GM18873 (cell line): Measurements from ENCODE around the gene DNAJA3.

ENCODE experiments used
- ATAC-seq: cut with Tn5 transposase; IDR thresholded peaks from one replicate; pipeline ENCODE4 v1.9.1; 2021; ENCODE audit warnings: mild to moderate bottlenecking, moderate library complexity, moderate number of reproducible peaks; ENCODE audit not compliant: unreplicated experiment, low FRiP score

The DNAJA3 gene

DNA sequence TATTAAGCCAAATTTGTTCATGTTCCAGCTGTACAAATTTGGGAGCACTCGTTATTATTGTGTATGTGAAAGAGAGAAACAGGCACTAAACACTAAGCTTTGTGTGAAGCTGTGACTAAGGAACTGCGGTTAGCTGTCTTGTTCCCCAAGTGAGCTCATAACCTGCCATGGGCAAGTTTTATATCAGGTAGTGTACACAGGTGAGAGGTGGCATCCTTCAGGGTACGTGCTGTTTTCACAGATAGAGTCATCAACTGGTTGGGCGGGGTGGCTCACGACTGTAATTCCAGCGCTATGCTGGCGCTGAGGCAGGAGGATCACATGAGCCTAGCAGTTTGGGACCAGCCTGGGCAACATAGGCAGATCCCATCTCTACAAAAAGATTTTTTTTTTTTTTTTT lies 2.8 kb downstream of the DNAJA3 start:
- no peak for ATAC-seq

DNA sequence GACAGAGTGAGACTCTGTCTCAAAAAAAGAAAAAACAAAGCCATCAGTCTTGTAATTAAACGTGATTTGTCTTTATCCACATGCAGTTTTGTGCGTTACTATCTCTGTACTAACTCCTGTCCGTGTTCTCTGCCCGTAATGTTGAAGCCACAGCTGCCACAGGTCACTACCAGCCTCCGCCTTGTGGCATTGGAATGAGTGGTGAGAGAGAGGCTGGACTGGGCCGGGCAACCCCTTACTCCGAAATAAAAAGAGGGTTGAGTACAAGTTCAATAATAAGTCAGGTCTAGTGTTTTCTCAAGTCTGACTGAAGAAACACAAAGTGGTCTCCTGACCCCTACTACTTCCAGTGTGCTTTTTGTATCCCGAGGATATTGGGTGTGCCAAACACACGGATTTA lies 5.4 kb downstream of the DNAJA3 start:
- ATAC-seq, result no peak

DNA sequence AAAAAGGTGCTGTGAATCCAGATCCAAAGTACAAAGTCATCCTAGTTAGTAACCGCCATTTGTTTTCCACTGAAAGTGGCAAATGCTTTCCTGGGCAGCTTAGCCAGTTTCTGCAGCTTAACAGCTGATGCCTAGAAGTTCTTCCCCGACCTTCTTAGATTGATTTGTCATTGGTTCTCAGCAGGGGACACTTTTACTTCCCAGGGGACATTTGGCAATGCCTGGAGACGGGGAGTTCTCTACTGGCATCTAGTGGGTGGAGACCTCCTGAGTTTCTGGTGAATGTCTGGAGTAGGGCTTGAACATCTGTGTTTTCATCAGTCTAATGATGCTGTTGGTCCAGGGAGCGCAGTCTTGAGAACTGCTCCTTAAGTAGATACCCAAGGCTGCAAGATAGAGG lies 7.6 kb downstream of the DNAJA3 start:
- ATAC-seq, result no peak

DNA sequence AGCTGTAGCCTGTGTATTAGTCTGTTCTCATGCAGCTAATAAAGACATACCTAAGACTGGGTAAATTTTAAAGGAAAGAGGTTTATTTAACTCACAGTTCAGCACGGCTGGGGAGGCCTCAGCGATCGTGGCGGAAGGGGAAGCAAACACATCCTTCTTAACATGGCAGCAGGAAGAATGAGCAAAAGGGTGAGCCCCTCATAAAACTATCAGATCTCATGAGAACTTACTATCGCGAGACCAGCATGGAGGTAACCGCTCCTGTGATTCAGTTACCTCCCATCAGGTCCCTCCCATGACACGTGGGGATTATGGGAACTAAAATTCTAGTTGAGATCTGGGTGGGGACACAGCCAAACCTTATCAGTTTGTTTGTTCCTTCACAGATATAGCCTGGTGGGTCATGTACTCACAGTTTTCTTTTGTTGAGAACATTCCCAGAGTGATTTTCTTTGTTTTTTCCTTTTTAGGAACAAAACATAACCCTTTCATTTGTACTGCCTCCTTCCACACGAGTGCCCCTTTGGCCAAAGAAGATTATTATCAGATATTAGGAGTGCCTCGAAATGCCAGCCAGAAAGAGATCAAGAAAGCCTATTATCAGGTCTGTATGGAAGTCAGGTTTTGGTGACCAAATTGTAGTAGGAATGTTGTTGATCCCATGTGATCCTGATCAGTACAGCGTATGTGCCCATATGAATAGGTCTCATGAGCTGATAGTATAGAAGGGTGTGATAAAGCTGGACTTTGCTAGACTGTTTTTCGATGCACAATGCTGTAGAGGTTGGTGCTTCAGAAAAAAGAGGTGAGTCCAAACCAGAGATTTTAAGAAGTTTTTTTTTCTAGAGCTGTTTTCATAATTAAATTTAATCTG lies 8.5 kb downstream of the DNAJA3 start:
- ATAC-seq, result no peak

DNA sequence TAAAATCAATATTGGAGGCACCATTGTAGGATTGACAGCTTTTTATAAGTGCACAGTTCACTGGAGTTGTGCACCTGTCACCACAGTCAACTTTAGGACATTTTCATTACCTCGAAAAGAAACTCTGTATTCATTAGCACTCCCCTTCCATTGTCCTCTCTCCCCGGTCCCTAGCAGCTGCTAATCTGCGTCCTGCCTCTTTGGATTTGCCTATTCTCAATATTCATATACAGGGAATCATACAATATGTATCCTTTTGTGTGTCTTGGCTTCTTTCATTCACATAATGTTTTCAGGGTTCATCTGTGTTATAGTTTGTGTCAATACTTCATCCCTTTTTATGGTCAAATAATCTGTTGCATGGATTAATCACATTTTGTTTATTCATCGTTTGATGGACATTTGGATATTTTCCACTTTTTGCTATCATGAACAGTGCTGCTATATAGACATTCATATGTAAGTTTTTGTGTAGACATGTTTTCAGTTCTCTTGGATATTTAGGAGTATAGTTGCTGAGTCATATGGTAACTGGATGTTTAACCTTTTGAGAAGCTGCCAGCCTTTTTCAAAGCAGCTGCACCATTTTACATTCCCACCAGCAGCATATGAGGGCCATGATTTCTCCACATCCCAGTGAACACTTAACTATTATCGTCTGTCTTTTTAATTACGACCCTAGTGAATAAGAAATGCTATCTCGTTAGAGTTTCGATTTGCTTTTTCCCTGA lies 9.8 kb downstream of the DNAJA3 start:
- no peak for ATAC-seq

DNA sequence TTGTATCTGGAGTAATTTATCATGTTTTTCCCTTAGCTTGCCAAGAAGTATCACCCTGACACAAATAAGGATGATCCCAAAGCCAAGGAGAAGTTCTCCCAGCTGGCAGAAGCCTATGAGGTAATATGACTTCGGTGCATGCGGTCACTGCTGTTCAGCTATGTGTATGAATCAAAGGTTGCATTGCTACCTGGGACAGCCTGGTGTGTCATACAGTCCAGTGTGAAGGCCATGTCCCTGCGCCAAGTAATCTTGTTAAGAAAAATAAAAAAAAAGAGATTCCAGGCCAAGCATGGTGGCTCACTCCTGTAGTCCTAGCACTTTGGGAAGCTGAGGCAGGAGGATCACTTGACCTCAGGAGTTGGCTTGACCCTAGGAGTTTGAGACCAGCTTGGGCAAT lies 11.7 kb downstream of the DNAJA3 start:
- ATAC-seq, result no peak

DNA sequence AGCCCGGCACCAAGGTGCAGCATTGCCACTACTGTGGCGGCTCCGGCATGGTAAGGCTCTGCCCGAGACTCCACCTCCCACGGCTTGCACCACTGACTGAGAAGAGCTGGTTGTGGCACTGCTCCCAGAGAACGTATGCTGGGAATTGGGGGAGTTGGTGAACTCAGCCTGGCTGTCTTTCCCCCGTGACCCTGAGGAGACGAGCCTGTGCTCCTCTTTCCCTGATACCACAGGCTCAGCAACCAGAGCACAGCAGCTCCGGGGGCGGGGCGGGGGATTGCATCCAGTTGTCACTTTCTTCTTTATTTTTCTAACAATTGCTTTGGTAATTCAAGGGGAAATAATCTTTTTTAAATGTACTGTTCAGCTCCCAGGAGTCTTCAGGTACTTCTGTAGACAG lies 16.7 kb downstream of the DNAJA3 start:
- ATAC-seq, result no peak

DNA sequence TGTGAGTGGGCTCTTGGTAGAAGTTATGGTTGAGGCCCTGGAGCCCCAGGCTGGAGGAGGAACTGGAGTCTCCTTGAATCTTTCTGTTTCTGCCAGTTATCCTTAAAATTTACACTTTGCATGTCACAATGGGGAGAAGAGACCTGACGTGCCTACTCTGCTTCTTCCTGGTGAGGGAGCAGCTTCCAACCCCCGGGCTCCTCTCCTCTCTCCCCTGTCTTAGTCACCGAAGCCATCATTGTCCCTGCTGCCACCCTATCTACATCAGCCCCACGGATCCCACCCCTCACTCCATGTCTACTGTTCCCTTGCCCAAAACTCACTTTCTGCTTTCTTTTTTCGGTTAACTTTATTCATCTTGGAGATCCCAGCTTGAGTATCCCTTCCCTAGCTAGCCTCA lies 17.6 kb downstream of the DNAJA3 start:
- no peak for ATAC-seq

DNA sequence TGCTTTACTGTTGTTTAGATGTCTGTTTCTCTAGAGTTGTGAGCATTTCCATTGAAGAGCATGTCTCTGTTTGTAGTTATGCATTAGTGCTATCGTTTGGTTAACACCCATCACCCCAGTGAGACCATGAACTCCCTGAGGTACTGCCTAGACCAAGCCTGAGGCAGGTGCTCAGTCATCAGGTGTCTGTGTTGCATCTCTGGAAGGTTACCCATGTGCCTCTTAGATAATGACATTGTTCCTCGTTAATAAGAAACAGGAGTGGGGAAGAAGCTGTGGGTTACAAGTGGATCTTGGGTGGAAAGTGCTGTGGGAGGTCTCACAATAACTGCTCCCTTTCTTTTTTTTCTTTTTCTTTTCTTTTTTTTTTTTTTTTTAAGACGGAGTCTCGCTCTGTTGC lies 18.3 kb downstream of the DNAJA3 start:
- ATAC-seq, result no peak

DNA sequence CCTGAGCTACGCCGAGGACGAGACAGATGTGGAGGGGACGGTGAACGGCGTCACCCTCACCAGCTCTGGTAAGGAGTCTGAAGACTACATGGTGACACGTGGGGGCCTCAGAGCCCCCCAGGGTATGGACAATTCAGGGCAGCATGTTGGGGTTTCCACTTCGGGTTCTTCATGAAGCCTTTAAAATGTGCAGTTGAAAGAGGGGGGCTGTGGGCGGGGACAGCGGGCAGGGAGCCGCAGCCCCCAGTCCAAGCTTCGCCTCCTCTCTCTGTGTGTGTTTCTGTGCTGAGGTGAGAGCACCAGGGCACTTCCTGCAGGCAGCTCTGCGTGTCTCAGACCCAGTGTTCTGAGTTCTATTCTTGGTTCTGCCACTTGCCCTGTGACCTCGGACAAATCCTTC lies 24.8 kb downstream of the DNAJA3 start:
- ATAC-seq, result no peak

DNA sequence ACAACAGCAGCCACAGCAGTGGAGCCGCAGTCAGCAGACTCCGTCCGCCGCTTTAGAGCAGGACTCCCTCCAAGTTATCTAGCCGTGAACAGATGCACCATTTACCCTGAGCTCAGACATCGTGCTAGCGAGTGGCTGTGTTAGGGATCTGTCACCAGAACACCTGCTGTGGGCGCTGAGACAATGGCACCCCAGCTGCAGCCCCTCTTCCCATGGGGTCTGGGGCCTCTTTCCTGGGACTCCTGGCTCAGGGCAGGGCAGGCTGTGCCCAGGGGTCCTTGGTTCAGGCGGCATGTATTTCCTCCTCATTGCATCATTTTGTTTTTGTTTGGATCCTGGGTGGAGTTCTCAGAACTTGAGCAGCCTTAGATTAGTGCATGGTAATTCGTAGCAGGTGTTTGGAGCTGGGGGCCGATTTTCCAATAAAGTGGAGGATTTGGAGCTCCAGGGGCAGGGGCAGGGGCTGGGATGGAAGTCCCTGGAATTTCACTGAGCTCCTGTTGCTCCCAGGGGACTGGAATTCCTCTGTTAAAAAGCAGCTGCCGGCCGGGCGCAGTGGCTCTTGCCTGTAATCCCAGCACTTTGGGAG lies 25.4 kb downstream of the DNAJA3 start:
- ATAC-seq, result no peak

DNA sequence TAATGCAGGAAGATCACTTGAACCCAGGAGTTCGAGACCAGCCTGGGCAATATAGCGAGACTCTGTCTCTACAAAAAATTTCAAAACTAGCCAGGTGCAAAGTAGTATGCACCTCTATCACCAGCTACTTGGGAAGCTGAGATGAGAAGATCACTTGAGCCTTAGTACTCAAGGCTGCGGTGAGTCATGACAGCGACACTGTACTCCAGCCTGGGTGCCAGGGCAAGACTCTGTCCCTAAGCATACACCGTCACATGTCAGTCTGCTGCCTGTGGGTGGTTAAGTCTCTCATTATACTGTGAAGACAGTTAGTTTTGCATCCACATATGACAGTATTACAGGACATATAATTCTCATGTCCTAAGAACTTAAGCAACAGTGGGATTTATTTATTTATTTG lies 27.0 kb downstream of the DNAJA3 start:
- ATAC-seq, result no peak

DNA sequence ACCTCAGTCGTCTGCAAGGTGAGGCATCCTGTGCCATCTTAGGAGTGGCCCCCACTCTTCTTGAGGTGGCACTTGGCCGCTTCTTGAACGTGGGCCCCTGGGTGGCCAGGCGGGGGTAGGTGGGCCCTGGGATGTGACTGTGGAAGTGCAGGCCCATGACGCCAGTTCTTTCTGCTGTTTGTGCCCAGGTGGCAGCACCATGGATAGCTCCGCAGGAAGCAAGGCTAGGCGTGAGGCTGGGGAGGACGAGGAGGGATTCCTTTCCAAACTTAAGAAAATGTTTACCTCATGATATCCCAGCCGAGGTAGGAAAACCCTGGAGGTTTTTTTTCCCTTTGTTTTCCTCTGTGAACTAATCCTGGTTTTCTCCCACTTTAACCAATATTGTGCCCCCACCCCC lies 29.0 kb downstream of the DNAJA3 start:
- ATAC-seq, result no peak

DNA sequence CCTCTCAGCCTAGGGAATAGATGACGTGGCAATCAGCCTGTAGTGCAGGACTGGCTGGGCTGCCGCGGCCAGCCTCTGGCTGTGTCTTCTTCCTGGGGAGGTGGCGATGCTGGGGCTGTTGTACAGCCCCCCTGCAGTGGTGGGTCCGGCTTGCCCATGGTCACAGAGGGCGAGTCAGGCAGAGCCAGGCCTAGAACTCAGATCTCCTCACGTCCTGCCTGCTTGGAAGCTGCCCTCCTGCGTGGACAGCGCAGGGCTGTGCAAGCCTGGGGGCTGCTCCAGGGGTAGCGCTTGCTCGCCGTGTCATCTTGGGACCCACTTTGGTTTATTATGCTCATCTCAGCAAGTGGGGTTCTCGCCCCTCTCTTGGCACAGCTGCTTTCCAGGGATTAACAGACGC lies 29.4 kb downstream of the DNAJA3 start:
- ATAC-seq, result no peak

DNA sequence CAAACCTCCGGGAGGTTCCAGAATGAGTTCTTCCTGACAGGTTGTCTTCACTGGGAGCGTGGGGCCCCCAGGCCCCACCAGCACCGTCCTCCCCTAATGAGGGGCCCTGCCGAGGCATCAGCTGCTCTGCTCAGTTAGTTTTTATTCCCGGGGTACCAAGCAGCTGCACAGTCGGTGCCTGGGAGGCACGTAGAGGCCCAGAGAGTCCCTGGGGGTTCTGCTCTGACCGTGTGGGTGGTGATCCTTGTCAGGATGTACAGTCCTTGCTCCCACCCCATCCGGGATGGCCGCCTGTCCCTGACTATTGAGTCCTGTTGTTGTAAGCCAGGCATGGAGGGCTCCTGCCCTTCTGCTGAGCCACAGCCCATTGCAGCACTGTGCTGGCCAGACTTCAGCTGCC lies 30.3 kb downstream of the DNAJA3 start:
- ATAC-seq, result no peak

DNA sequence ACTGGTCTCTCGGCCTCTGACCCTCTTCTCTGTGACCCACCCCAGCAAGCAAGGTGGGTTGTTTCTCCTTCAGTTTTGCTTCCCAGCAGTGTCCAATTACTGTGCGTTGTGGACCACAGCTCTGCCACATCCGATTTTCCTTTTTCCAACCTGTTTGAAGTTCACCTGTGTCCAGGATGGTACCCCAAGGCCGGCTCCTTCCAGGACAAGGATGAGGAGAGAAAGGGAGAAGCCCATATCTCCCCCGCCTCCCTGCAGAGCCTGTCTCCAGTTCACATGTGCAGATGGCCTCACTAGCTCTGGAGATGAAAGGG lies 35.2 kb downstream of the DNAJA3 start:
- ATAC-seq, result no peak

DNA sequence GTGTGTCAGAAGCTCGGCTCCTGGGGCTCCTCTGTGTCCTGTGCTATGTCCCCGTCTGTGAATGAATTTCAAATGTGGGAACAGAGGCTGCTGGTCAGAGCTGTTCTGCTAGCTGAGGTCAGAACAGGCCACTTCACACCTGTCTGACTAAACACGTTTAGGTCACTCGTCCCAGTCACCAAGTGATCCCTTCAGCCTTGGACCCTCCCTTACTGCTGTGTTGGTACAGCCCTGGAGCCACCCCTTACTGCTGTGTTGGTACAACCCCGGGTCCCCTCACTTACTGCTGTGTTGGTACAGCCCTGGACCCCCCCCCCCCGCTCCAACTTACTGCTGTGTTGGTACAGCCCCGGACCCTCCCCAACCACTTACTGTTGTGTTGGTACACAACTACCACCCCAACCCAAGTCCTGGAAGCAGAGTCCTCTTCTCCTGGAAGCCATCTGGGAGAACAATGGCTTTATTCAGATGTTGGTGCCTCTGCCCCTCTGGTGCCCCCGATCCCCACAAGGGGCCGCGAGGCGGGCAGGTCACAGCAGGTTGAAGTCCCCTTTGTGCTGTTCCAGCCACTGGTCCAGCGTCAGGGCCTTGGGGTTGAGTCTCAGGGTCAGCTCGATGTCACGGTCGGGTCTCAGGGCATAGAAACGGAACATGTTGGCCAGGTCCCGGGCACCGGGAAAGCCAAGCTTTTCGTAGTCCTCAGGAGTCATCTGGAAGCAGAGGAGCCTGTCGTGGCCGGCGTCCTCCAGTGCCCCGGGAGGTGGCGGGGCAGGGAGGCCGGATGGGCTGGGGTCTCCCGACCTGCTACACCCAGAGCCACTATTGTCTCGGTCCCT lies 35.8 kb downstream of the DNAJA3 start:
- no peak for ATAC-seq

DNA sequence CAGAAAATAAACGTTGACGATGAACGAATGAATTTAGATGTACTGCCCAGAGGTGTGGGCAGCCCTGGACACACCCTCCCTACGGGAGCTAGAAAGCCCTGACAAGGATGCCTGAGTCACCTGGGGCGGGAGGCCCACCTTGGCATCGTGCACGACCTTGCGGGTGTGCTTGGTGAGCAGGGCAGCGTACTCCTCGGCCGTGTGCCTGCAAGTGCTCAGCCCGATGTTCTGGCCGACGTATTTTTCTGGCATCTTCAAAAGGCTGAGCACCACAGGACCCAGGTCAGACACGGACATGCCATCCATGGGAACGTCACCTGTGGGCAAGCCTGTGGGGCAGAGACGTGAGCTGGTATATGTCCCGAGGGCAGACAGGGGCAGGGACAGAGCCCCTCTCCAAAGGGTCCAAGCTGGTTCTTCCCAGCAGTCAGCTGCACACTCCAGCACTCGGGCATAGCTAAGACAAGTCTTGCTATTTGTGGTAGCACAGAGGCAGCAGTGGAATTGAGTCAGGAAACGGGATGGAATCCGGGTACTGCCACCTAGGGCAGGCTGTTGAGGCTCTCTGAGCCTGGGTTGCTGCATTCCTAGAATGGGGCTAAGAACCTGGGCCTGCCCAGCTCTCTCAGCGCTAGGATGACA lies 38.0 kb downstream of the DNAJA3 start:
- ATAC-seq, result no peak

DNA sequence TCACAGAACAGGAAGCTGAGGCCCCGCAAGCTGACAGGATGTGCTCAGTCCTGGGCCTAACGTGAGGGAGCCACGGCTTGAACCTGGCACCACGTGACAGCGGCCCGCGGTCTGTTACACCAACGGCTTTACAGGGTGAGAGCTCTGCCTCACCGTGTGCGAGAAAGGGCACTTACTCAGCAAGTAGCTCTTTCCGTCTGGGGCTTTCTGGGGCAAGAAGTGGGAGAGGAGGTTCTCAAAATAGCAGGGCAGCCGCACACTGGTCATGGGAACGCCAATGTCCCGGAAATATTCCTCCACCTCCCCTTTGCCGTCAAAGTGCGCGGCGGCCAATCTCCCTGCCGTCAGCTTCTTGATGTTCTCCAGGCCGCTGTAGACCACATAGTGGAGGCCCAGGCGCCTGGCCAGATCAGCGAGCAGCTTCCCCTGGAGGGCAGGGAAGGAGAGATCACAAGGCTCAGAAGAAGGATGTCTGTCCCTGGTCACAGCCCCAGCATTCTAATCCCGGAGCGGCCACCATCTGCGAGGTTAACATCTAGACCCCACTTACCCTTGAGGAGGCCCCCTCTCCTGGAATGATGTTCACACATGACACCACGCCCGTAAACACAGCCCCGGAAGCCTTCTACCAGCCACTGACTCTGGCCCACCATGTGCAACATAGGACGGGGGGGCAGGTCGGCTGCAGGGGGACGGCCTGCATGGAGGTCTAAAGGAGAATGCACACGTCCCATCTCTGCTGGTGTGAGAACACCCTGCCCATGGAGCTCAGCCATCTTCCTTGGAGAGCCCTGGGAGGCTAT lies 40.5 kb downstream of the DNAJA3 start:
- ATAC-seq, result no peak

DNA sequence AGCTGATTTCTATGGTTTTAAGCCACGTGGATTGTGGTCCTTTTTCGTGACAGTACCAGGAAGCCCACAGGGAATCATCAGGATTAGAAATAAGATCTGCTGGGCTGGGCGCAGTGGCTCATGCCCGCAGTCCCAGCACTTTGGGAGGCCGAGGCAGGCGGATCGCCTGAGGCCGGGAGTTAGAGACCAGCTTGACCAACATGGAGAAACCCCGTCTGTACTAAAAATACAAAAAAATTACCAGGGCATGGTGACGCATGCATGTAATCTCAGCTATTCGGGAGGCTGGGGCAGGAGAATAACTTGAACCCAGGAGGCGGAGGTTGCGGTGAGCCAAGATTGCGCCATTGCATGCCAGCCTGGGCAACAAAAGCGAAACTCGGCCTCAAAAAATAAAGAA lies 42.2 kb downstream of the DNAJA3 start:
- no peak for ATAC-seq
